Hippocampal formation (tissue), 2 donors: ENCODE results near the gene U2SURP.
"Not testable (repeated sequence)": the region's sequence is repeated elsewhere in the genome, so short reads cannot be mapped to it uniquely, and the experiment has no call there.

Experiments used
- DNase-seq, 2 donors: peaks; one replicate each; lab custom pipeline; 2025; lab: John Stamatoyannopoulos, UW

The U2SURP gene

GRCh38 chr3:143071776-143072175 lies 70.4 kb downstream of the U2SURP start:
- DNase-seq, result no peak

DNA sequence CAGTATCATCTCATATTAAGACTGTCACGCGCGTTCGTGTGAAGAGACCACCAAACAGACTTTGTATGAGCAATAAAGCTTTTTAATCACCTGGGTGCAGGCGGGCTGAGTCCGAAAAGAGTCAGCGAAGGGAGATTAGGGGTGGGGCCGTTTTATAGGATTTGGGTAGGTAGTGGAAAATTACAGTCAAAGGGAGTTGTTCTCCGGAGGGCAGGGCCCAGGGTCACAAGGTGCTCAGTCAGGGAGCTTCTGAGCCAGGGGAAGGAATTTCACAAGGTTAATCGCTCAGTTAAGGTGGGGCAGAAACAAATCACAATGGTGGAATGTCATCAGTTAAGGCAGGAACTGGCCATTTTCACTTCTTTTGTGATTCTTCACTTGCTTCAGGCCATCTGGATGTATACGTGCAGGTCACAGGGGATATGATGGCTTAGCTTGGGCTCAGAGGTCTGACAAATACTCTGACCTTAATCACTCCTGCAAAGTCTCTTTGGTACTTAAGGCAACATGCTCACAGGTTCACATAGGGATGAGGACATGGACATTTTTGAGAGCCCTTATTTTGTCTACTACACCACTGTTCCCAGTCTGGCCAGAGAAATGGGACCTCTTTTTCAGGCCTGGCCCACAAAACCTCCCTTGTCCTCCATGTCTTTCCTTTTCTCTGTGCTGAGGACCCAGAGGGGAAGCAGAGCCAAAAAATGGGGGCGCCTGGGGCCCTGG lies 71.1 kb downstream of the U2SURP start:
- not testable (repeated sequence) for DNase-seq

DNA sequence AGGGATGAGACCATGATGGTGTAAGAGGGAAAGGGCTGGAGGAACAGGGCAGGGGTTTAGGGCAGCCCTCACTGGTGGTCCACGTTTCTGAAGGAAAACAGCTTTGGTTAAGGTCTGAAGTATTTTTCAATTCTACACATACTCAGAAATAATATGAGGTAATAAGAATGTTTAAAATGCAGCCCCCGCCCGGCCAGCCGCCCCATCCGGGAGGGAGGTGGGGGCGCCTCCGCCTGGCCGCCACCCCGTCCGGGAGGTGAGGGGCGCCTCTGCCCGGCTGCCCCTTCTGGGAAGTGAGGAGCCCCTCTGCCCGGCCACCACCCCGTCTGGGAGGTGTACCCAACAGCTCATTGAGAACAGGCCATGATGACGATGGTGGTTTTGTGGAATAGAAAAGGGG lies 72.2 kb downstream of the U2SURP start:
- not testable (repeated sequence) for DNase-seq

- DNase-seq, result not testable (repeated sequence)
Observed at GRCh38 chr3:143073983-143074382, 72.6 kb downstream of the U2SURP start.

DNA sequence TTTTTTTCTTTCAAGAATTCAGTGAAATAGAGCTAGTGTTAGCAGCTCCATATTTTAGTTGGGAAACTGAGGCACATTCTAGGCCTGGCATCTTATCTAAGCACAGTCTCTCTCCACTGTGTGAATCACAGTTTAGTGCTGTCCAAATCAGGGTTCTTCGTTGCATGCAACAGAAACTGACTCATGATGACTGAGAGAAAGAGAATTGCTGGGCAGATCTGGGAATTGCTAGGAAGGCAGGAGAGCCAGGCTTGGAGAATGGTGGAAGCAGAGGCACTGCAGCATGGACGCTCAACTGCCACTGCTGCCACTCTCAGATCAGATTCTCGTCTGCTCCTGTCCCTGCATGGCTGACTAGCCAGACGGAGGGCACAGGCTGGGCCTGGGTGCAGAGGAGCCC lies 77.5 kb downstream of the U2SURP start:
- DNase-seq, result no peak

DNA sequence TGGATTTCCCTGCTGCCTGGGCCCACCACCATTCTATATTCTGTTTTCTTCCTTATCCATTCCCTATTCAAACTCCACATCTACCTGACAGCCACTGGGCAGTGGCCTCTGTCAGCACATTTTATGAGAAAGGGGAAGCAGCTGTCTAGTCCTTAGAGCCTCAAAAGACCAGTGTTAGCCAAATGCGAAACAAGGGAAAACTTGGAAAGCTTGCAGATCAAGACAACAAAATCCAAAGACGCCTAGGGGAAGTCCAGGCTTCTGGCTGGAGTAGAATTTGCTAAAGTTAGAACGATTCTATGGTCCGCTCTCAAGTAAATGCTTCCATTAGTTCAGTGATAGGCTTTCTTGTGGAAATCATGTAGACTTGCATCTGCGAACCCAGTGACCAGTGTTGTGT lies 78.8 kb downstream of the U2SURP start:
- no peak for DNase-seq

GRCh38 chr3:143081365-143081764 lies 80.0 kb downstream of the U2SURP start:
- DNase-seq, result no peak

GRCh38 chr3:143081844-143082778 lies 80.7 kb downstream of the U2SURP start:
- DNase-seq, result no peak

- no peak for DNase-seq
Observed at GRCh38 chr3:143083781-143084180, 82.4 kb downstream of the U2SURP start.

- DNase-seq, result no peak
Observed at GRCh38 chr3:143084856-143085731, 83.7 kb downstream of the U2SURP start.

GRCh38 chr3:143088835-143089234 lies 87.5 kb downstream of the U2SURP start:
- no peak for DNase-seq

DNA sequence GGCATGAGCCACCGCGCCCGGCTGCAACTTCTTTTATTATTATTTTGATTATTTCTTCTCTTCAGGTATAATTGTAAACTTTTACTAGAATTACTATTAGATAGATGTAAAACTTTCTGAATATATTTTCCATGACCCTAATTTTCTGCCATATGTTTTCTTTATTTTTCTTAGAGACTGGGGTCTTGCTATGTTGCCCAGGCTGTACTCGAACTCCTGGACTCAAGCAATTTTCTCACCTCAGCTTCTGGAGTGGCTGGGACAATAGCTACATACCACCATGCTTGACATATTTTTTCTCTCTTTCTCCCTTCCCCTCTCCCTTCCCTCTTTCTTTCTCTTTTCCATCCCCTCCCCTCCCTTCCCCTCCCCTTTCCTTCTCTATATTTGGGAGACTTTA lies 88.6 kb downstream of the U2SURP start:
- no peak for DNase-seq

DNA sequence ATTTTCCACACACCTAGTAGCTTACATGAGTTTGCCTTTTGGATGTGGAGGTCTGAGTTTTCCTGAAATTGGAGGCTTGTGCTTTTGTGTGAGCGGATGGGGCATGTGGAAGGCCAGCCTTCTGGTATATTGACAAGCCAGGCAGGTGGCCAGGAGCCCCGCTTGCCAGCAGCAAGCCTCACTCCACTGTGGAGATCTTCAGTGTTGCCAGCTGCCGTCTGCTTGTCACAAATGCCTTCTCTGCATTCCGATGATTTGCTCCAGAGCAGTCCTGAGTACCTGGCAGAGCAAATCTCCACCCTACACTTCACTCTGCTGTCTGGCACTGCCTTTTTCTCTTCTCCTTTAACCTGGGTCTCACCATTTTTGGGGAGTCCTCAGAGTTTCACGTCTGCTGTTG lies 89.1 kb downstream of the U2SURP start:
- no peak for DNase-seq

- DNase-seq, result no peak
Observed at GRCh38 chr3:143090976-143091837, 89.8 kb downstream of the U2SURP start.

- no peak for DNase-seq
Observed at GRCh38 chr3:143092191-143092590, 90.8 kb downstream of the U2SURP start.

- DNase-seq, result no peak
Observed at GRCh38 chr3:143095813-143096212, 94.4 kb downstream of the U2SURP start.

DNA sequence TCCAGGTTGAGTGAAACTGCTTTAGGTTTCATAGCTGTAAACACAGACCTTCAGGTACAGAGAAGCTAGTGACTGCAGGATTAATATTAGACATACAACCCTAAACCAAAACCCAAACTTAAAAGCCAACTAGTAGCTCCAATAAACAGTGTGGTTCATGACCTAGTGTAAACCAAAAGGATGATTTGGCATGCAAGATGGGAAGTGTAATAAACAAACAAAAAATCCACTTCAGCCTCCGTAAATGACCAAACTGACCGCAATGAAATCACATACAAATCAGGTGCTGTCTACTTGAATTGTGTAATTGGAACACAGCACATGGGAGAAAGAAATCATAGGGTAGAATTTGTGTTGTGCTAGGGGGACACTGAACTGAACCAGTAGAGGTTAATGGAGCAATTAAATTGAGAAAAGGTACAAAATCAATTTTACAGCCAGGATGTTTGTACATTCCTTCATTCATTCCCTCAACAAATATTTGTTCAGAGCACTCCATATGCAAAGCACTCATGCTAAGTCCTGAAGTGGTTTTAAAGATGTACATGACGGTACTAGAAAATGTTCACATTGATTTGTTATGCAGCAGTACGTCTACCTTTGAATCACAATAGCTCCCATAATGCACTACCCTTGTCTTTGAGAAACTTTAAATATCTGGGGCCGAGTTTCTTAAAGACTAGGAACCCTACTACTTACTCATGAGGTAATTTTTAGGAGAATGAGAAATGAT lies 96.8 kb downstream of the U2SURP start:
- DNase-seq, result no peak

DNA sequence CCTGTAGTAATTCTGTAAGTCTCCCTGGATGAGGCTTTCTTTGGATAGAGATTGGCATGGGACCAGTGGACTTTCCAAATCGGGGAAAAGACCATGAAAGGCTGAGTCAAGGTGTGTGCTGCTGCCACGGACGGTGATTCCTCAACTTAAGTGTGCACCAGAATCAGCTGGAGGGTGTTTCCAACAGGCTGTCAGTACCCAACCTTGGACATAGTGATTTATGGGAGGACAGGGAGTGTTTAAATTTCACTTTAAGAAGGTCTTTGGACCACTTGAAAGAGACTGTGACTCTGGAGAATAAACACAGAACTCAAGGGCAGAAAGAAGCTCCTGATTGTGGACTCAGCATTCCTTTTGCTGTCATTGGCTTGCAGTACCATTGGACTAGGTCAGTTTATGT lies 97.8 kb downstream of the U2SURP start:
- DNase-seq, result no peak

DNA sequence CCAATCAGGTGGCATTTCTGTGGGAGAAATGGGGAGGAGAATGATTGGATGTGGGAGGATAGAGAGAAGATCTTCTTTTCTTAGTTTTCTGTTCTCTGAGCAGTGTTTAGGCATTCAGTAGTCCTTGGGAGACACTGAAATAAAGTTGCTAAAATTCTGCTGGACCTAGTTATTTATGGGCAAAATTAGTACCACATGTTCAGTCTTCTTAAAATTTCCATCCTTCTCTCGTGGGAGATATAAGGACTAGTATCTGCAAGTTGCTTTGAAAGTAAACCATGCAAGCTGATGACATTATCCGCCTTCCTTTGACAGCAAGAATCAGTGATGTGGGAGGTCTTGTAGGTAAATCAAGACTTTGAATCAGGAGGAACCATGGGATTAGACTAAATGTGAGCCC lies 98.3 kb downstream of the U2SURP start:
- DNase-seq, result no peak

- DNase-seq, result no peak
Observed at GRCh38 chr3:143100451-143100850, 99.1 kb downstream of the U2SURP start.
